Occipital lobe (tissue), 2 donors: ENCODE data around the gene HYCC1. TPM values are rescaled to one million over a fixed set of nuclear protein-coding genes. Genes with fewer than 3 reads are reported as not detected.
"Not testable (repeated sequence)": the region's sequence is repeated elsewhere in the genome, so short reads cannot be mapped to it uniquely, and the experiment has no call there.

Experiments
- DNase-seq: peaks from one replicate; lab custom pipeline; 2025; lab: John Stamatoyannopoulos, UW
- total RNA-seq: library from RNA; depleted of rRNA; stranded (reverse); fragments of >200 nt; gene quantifications from one replicate; pipeline ENCODE4 v1.2.3, GENCODE V29; 2014

HYCC1 gene
- total RNA-seq, 1 donor from 2014 or later = 168 TPM

- no peak for DNase-seq
Observed at GRCh38 chr7:22985436-22985835, 28.5 kb downstream of the HYCC1 start.

DNA sequence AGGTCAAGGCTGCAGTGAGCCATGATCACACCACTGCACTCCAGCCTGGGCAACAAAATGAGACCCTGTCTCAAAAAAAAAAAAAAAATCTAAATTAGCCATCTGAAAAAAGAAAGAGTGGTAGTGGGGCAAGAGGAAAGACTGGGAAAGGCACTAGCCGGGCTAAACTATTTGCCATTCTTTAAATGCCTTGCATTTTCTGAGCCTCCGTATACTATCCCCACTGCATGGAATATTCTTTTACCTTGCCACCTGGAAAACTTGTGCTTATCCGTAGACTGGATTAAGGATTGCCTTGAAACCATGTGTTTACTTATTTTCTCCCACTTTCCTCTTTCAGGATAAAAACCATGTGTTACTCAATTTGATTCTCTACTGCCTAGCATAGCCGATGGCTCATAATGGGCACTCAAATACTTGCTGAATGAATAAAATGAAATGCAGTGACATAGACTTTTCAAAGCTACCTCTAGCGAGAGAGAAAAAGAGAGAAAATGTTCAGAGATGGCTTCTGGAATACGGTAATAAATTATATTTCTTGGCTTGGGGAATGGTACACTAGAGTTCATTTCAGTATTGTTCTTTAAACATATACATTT, 30.6 kb downstream of the HYCC1 start:
- no peak for DNase-seq

- no peak for DNase-seq
Observed at GRCh38 chr7:22980422-22980821, 33.5 kb downstream of the HYCC1 start.

DNA sequence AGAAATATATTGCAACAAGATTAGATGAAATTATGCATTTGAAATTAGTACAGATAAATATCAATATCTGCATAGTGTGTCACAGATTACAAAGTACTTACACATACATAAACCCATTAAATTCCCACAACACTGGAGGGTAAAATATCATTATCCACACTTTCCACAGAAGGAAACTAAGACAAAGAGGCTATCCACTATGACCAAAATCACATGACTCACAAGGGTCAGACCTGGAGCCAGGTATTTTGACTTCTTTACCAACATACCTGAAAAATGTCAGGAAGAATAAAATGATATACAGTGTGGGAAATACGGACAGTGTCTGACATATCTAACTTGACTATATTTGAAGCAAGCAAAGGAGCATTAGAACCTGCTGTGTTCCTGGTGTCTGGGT, 34.1 kb downstream of the HYCC1 start:
- no peak for DNase-seq

GRCh38 chr7:22979251-22979650, 34.7 kb downstream of the HYCC1 start:
- DNase-seq = no peak

DNA sequence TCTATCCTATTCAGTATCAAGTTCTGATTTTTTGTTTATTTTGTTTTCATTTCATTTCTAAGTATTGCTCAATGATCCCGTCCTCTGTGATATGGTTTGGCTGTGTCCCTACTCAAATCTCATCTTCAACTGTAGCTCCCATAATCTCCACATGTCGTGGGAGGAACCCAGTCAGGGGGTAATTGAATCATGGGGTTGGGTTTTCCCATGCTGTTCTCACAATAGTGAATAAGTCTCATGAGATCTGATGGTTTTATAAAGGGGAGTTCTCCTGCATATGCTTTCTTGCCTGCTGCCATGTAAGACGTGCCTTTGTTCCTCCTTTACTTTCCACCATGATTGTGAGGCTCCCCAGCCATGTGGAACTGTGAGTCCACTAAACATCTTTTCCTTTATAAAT, 39.3 kb downstream of the HYCC1 start:
- DNase-seq = not testable (repeated sequence)

DNA sequence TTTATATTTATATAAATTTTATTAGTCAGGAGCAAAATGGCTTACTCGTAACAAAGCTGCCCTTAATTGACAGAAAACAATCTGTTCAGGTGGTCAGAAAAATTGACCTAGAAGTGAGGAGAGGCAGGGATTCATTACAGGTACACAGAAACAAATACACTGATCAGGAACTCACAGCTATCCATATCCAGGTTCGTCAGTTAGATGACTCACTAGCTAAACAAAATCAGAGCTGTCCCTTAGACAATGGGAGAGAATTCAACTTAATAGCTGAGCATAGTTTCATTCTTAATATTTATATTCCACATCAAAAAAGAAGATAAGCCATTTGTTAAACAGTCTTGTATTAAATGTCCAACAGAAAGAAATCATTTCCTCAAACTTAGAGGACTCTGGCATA, 41.7 kb downstream of the HYCC1 start:
- DNase-seq = no peak

GRCh38 chr7:22969010-22969431, 44.9 kb downstream of the HYCC1 start:
- DNase-seq = no peak

Other genes with a start within 250 kb of the HYCC1 start
- gene TOMM7, start 191.3 kb downstream of the HYCC1 start, total RNA-seq = 194 TPM
- 93.7 TPM for gene KLHL7, start 91.7 kb upstream of the HYCC1 start, total RNA-seq
- 63.6 TPM for gene NUP42, start 167.9 kb upstream of the HYCC1 start, total RNA-seq
- gene GPNMB, start 232.6 kb upstream of the HYCC1 start, total RNA-seq = 5.3 TPM